GM18909 (cell line): ENCODE results near the gene PASK.
A peak's percentile ranks its signal among the peaks of the same experiment; 100 is the strongest.

ENCODE experiments used
- ATAC-seq: cut with Tn5 transposase; IDR thresholded peaks from one replicate; pipeline ENCODE4 v1.9.1; 2021; ENCODE audit warnings: mild to moderate bottlenecking; ENCODE audit not compliant: unreplicated experiment, poor library complexity

The PASK gene

DNA sequence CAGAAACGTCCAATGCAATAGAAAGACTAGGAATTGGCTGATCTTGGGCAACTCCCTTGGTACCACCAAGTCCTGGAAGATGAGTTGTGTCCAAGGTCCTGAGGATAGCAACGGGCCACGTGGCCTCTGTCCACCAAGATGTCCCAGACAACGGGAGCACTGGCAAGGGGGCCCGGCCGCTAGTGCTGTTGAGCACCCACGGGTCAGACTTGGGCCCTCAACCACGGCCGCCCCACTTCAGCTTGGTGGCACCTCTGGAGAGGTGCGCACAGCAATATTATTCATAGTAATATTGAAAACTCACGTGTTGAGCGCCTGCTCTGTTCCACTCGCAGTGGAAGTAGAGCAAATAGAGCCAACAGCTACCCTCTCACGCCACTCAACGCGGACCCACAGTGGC is 19.0 kb downstream of the PASK start:
- no peak for ATAC-seq

DNA sequence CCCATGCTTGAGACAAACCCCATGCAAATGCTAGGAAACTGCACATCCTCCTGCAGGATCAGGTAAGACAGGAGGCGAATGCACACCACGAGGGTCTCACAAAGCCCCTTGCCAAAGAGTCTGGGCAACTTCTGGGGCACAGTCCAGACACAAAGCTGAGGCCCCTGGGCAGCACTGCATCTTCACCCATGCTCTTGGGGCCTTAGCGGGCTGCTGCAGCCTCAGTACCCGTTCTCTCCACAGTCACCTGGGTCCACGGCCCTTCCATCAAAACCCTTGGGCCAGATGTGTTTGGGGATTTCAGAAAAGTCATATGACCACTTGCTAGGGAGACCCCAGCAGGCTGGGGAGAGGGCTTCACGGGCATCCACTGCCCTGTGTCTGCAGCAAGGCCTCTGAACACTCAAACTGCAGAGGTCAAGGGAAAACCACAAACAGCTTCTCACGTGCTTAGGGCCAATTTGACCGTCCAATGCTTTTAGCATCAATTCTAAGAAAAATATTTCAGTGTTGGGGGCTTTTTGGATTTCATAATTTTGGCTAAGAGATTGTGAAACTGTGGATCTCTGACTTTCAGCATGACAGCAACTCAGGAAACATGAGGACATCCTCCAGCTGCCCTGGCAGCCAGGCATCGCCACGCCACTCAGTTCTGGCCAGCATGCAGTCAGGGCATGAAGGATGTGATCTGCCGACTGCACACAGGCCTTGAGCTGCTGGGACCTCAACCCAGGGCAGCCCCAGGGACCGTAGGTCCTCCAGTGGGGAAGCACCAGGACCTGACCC is 20.0 kb downstream of the PASK start:
- ATAC-seq = no peak

DNA sequence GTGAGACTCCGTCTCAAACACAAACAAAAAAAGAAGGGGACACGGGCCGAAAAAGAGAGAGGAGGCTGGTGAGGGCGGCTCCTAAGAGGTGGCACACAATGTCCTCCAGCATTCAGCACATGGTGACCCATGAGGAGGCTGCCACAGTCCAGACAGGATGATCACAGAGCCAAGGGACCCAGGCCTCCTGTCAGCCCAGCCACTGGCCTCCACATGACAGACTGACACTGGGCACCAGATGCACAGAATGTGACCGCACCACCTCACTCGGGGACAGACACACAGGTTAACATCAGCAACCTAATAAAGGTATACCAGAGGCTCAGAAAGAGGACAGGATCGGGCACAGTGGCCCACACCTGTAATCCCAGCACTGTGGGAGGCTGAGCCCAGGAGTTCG is 21.0 kb downstream of the PASK start:
- no peak for ATAC-seq

DNA sequence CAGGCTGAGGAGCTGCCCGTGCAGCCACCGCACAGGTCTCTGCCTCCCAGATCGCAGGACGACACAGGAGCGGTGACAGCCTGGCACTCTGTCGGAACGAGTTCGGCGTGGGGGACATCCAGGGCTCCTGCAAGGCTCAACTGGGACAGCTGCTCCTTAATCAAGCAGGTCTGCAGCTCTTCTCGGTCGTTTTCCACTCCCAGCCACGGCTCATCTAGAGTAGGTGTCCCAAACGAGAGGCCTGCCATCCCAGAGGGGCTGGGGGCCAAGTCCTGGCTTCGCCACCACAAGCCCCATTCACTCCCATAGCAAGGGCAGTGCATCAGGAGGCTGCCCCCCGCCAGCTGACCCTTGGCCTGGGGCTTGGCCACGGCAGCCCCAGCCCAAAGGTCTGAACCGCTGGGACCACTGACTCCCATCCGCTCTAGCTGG is 22.5 kb downstream of the PASK start:
- ATAC-seq = no peak

DNA sequence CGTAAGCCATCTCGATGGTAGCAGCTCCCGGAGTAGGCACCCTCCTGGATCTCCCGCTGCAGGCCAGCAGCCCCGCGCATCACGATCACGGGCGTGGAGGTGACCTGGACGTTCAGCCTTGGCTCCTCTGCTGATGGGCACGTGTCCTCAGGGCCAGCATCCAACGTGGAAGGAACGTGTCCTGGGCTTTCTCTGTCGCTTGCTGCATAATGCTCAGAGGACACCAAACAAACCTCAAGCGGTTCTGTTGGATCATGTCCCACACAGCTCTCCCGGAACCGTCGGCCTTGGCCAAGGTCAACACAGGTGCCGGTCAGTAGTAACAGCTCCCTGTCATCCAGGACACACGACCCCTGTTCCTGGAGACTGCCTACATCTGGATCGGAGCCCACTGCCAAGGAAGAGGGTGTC is 23.1 kb downstream of the PASK start:
- no peak for ATAC-seq

- no peak for ATAC-seq
These were observed 23.6 kb downstream of the PASK start for GRCh38 chr2:241125626-241126025.

DNA sequence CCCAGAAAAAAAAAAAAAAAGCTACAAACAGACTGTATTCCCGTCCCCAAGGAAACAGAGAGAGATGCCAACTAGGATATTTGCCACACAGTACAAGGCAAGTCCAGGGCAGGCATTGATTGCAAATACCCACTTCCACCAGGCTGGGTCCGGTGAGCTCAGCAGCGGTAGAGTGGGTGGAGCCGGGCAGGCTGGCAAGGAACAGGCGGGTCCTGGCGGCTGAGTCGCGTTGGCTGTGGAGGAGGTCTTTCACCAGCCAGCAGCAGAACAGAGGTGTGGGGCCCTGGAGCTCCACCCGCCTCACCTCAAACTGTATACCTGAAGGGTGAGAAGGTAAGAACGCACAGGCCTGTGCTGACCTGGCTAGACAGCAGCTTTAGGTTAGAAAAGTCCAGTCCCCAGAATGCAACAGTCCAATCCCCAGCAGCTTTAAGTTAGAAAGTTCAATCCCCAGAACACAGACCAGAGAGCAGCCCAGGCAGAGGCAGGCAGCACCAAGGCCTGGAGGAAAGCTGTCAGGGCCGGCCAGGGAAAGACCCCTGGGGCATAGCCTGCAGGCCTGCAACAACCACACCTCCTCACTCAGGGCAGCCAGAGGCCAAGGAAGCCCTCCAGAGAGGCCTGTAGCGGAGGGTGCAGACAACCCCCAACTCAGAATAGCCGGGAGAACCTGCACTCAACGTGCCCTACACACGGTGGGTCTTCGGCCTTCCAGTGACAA is 25.3 kb downstream of the PASK start:
- ATAC-seq = no peak

- ATAC-seq = no peak
These were observed 26.8 kb downstream of the PASK start for GRCh38 chr2:241122376-241123002.

- no peak for ATAC-seq
These were observed 28.3 kb downstream of the PASK start for GRCh38 chr2:241121008-241121407.

GRCh38 chr2:241120440-241120839 is 28.8 kb downstream of the PASK start:
- no peak for ATAC-seq

- ATAC-seq = no peak
These were observed 30.4 kb downstream of the PASK start for GRCh38 chr2:241118737-241119505.

- no peak for ATAC-seq
These were observed 32.4 kb downstream of the PASK start for GRCh38 chr2:241116606-241117560.

GRCh38 chr2:241115361-241115760 is 33.9 kb downstream of the PASK start:
- ATAC-seq = no peak

- no peak for ATAC-seq
These were observed 34.4 kb downstream of the PASK start for GRCh38 chr2:241114836-241115235.

DNA sequence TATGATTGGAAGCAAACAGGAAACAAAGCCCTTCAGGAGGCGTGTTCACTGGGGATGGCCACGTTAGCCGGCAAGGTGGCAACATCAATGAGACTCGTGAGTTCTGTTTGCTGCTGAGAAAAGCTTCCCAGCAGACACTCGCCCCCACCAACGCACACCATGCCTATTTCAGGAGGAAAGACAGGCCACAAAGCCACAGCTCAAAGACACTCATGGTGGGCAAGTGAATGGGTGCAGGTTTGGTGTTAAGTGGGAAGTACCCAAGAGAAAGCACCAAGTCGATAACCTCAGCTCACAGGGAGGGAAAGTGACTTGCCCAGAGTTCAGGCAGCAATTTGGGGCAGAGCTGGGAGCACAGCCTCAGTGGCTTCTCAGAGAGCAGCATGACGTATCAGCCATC is 36.7 kb downstream of the PASK start:
- no peak for ATAC-seq

GRCh38 chr2:241112046-241112445 is 37.2 kb downstream of the PASK start:
- no peak for ATAC-seq

GRCh38 chr2:241111440-241111805 is 37.8 kb downstream of the PASK start:
- ATAC-seq = peak; percentile 37

GRCh38 chr2:241110607-241111439 is 38.4 kb downstream of the PASK start:
- peak; percentile 49 for ATAC-seq
